WTC11 (cell line): ENCODE data around the gene MIOX. TPM values are rescaled to one million over a fixed set of nuclear protein-coding genes. Genes with fewer than 3 reads are reported as not detected.

Source experiments
- ATF3 ChIP-seq: sonication (generic); formaldehyde crosslinking; conservative IDR thresholded peaks from 2 replicates; pipeline ENCODE4 v1.8.1; 2022; ENCODE audit warnings: mild to moderate bottlenecking, missing genetic modification reagents
- CBFB ChIP-seq: sonication (generic); formaldehyde crosslinking; IDR thresholded peaks from 2 replicates; pipeline ENCODE4 v1.8.1; 2022; ENCODE audit warnings: mild to moderate bottlenecking, low read depth, missing genetic modification reagents
- CREB1 ChIP-seq: sonication (generic); formaldehyde crosslinking; IDR thresholded peaks from 2 replicates; pipeline ENCODE4 v1.8.0; 2023; ENCODE audit warnings: mild to moderate bottlenecking, missing genetic modification reagents
- CREM ChIP-seq: sonication (generic); formaldehyde crosslinking; IDR thresholded peaks from 2 replicates; pipeline ENCODE4 v1.8.1; 2022; ENCODE audit warnings: mild to moderate bottlenecking, missing genetic modification reagents, moderate library complexity
- CTCF ChIP-seq: fragments of 200-600 bp; IDR thresholded peaks from 2 replicates; pipeline ENCODE4 v1.8.0; 2022; ENCODE audit warnings: antibody characterized with exemption
- FOXP1 ChIP-seq: sonication (generic); formaldehyde crosslinking; IDR thresholded peaks from 2 replicates; pipeline ENCODE4 v1.8.0; 2022; ENCODE audit warnings: missing genetic modification reagents, mild to moderate bottlenecking, moderate library complexity, borderline replicate concordance
- GABPB1 ChIP-seq: sonication (generic); formaldehyde crosslinking; IDR thresholded peaks from 2 replicates; pipeline ENCODE4 v1.8.1; 2023; ENCODE audit warnings: mild to moderate bottlenecking, missing genetic modification reagents
- GRHL2 ChIP-seq: fragments of 250-450 bp; sonication (Bioruptor Pico); IDR thresholded peaks from 2 replicates; pipeline ENCODE4 v1.8.0; 2022; ENCODE audit warnings: mild to moderate bottlenecking, moderate library complexity; ENCODE audit not compliant: insufficient replicate concordance, severe bottlenecking
- KAT7 ChIP-seq: sonication (generic); formaldehyde crosslinking; IDR thresholded peaks from 2 replicates; pipeline ENCODE4 v1.8.1; 2023; ENCODE audit warnings: missing genetic modification reagents, mild to moderate bottlenecking, borderline replicate concordance
- NR3C1 ChIP-seq: sonication (generic); formaldehyde crosslinking; conservative IDR thresholded peaks from 2 replicates; pipeline ENCODE4 v1.8.1; 2023; ENCODE audit warnings: low read depth, mild to moderate bottlenecking, missing genetic modification reagents
- SMAD3 ChIP-seq: sonication (generic); formaldehyde crosslinking; IDR thresholded peaks from 2 replicates; pipeline ENCODE4 v1.8.0; 2022; ENCODE audit warnings: missing genetic modification reagents, mild to moderate bottlenecking, borderline replicate concordance
- SOX15 ChIP-seq: fragments of 250-450 bp; sonication (Bioruptor Pico); IDR thresholded peaks from 2 replicates; pipeline ENCODE4 v1.9.0; 2021; ENCODE audit warnings: mild to moderate bottlenecking
- SP1 ChIP-seq: sonication (generic); formaldehyde crosslinking; conservative IDR thresholded peaks from 2 replicates; pipeline ENCODE4 v1.8.1; 2022; ENCODE audit warnings: missing genetic modification reagents
- TCF7 ChIP-seq: sonication (generic); formaldehyde crosslinking; IDR thresholded peaks from 2 replicates; pipeline ENCODE4 v1.8.0; 2022; ENCODE audit warnings: mild to moderate bottlenecking, low read depth, missing genetic modification reagents, moderate library complexity
- TEAD1 ChIP-seq: sonication (generic); formaldehyde crosslinking; IDR thresholded peaks from 2 replicates; pipeline ENCODE4 v1.8.0; 2022; ENCODE audit warnings: mild to moderate bottlenecking, missing genetic modification reagents
- TEAD4 ChIP-seq: sonication (generic); formaldehyde crosslinking; IDR thresholded peaks from 2 replicates; pipeline ENCODE4 v1.8.0; 2022; ENCODE audit warnings: mild to moderate bottlenecking, missing genetic modification reagents
- ZNF121 ChIP-seq: sonication (generic); formaldehyde crosslinking; IDR thresholded peaks from 2 replicates; pipeline ENCODE4 v1.8.0; 2023; ENCODE audit warnings: missing genetic modification reagents
- total RNA-seq: library from RNA; stranded (reverse); gene quantifications from 3 replicates; pipeline ENCODE4 v1.2.3, GENCODE V29; 2021
- TF ChIP-seq, protein P1 (sequence below): sonication (generic); formaldehyde crosslinking; IDR thresholded peaks from 2 replicates; pipeline ENCODE4 v1.8.1; 2023; ENCODE audit warnings: mild to moderate bottlenecking, missing genetic modification reagents, moderate library complexity
- TF ChIP-seq, protein P2 (sequence below): sonication (generic); formaldehyde crosslinking; IDR thresholded peaks from 2 replicates; pipeline ENCODE4 v1.8.0; 2022; ENCODE audit warnings: mild to moderate bottlenecking, missing genetic modification reagents
- TF ChIP-seq, protein P3 (sequence below): sonication (generic); formaldehyde crosslinking; IDR thresholded peaks from 2 replicates; pipeline ENCODE4 v1.8.0; 2022; ENCODE audit warnings: mild to moderate bottlenecking, missing genetic modification reagents
- TF ChIP-seq, protein P4 (sequence below): sonication (generic); formaldehyde crosslinking; IDR thresholded peaks from 2 replicates; pipeline ENCODE4 v1.8.0; 2023; ENCODE audit warnings: mild to moderate bottlenecking, missing genetic modification reagents

The MIOX gene
- total RNA-seq, 1 experiment from 2014 or later: 0.33 TPM

DNA sequence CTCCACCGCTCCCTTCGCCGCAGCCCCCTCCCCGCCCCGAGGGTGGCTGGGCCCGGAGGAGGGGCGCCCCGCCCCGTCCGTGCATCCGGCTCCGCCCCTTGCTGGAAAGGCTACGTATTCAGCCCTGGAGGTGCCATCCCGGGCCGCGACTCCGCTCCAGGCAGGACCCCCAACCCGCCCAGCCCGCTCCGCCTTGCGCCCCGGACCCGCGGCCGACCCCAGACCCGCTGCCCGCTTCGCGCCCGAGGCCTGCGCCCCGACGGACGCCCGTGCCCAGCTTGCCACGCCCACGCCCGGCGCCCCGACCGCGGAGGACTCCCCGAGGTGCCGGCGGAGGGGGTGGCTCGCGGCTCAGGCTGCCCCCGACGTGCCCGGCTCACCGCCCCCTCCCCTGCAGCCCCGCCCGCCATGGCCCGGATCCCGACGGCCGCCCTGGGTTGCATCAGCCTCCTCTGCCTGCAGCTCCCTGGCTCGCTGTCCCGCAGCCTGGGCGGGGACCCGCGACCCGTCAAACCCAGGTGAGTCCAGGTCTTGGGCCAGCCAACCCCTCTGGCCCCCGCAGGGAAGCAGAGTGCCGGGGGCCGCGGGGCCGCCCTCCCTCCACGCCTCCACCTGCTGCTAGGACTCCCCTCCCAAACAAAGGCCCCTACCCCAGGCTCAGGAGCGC lies 5.1 kb upstream of the MIOX start, which contains the start of gene ADM2 (continued):
- 0 out of 2 replicates have a peak, but pooled peaks have one; percentile 16 for TF ChIP-seq CBFB (CRISPR knock-in tag)
- TF ChIP-seq, protein P1, sequence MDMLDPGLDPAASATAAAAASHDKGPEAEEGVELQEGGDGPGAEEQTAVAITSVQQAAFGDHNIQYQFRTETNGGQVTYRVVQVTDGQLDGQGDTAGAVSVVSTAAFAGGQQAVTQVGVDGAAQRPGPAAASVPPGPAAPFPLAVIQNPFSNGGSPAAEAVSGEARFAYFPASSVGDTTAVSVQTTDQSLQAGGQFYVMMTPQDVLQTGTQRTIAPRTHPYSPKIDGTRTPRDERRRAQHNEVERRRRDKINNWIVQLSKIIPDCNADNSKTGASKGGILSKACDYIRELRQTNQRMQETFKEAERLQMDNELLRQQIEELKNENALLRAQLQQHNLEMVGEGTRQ (CRISPR knock-in tag): no peak
- no peak for TF ChIP-seq SOX15
- TF ChIP-seq KAT7 (CRISPR knock-in tag): no peak
- peak; percentile 81 for TF ChIP-seq SP1 (CRISPR knock-in tag)
- TF ChIP-seq FOXP1: no peak
- TF ChIP-seq CTCF: no peak
- no peak for TF ChIP-seq CREB1 (CRISPR knock-in tag)
- no peak for TF ChIP-seq NR3C1
- TF ChIP-seq, protein P2, sequence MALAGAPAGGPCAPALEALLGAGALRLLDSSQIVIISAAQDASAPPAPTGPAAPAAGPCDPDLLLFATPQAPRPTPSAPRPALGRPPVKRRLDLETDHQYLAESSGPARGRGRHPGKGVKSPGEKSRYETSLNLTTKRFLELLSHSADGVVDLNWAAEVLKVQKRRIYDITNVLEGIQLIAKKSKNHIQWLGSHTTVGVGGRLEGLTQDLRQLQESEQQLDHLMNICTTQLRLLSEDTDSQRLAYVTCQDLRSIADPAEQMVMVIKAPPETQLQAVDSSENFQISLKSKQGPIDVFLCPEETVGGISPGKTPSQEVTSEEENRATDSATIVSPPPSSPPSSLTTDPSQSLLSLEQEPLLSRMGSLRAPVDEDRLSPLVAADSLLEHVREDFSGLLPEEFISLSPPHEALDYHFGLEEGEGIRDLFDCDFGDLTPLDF: 0 out of 2 replicates have a peak, but pooled peaks have one; percentile 40
- TF ChIP-seq, protein P3, sequence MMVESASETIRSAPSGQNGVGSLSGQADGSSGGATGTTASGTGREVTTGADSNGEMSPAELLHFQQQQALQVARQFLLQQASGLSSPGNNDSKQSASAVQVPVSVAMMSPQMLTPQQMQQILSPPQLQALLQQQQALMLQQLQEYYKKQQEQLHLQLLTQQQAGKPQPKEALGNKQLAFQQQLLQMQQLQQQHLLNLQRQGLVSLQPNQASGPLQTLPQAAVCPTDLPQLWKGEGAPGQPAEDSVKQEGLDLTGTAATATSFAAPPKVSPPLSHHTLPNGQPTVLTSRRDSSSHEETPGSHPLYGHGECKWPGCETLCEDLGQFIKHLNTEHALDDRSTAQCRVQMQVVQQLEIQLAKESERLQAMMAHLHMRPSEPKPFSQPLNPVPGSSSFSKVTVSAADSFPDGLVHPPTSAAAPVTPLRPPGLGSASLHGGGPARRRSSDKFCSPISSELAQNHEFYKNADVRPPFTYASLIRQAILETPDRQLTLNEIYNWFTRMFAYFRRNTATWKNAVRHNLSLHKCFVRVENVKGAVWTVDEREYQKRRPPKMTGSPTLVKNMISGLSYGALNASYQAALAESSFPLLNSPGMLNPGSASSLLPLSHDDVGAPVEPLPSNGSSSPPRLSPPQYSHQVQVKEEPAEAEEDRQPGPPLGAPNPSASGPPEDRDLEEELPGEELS (CRISPR knock-in tag): no peak
- TF ChIP-seq, protein P4, sequence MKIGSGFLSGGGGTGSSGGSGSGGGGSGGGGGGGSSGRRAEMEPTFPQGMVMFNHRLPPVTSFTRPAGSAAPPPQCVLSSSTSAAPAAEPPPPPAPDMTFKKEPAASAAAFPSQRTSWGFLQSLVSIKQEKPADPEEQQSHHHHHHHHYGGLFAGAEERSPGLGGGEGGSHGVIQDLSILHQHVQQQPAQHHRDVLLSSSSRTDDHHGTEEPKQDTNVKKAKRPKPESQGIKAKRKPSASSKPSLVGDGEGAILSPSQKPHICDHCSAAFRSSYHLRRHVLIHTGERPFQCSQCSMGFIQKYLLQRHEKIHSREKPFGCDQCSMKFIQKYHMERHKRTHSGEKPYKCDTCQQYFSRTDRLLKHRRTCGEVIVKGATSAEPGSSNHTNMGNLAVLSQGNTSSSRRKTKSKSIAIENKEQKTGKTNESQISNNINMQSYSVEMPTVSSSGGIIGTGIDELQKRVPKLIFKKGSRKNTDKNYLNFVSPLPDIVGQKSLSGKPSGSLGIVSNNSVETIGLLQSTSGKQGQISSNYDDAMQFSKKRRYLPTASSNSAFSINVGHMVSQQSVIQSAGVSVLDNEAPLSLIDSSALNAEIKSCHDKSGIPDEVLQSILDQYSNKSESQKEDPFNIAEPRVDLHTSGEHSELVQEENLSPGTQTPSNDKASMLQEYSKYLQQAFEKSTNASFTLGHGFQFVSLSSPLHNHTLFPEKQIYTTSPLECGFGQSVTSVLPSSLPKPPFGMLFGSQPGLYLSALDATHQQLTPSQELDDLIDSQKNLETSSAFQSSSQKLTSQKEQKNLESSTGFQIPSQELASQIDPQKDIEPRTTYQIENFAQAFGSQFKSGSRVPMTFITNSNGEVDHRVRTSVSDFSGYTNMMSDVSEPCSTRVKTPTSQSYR: no peak
- TF ChIP-seq GRHL2 (CRISPR knock-in tag): no peak
- TF ChIP-seq TEAD4 (CRISPR knock-in tag): no peak
- no peak for TF ChIP-seq ZNF121
- no peak for TF ChIP-seq TCF7 (CRISPR knock-in tag)
- no peak for TF ChIP-seq SMAD3 (CRISPR knock-in tag)
- TF ChIP-seq ATF3 (CRISPR knock-in tag): no peak
- TF ChIP-seq CREM (CRISPR knock-in tag): 0 out of 2 replicates have a peak, but pooled peaks have one; percentile 6
- peak; percentile 95 for TF ChIP-seq GABPB1 (CRISPR knock-in tag)
- TF ChIP-seq TEAD1: 0 out of 2 replicates have a peak, but pooled peaks have one; percentile 10
